KOPT-K1 (cell line): ENCODE data around the gene MTUS2.
"Not testable (repeated sequence)": the region's sequence is repeated elsewhere in the genome, so short reads cannot be mapped to it uniquely, and the experiment has no call there.

ENCODE experiments used
- H3K27ac ChIP-seq: fragments of 200-600 bp; sonication (generic); 2 replicates; pipeline ENCODE4 v1.5.1; 2016; ENCODE audit warnings: antibody characterized with exemption, mild to moderate bottlenecking, low read depth, low read length; ENCODE audit not compliant: poor library complexity, severe bottlenecking
- H3K36me3 ChIP-seq: fragments of 200-600 bp; sonication (generic); 2 replicates; pipeline ENCODE4 v1.5.1; 2017; ENCODE audit warnings: antibody characterized with exemption, mild to moderate bottlenecking, low read length, moderate library complexity; ENCODE audit not compliant: insufficient read depth
- H3K9me3 ChIP-seq: fragments of 200-600 bp; sonication (generic); 2 replicates; pipeline ENCODE4 v1.5.1; 2017; ENCODE audit warnings: antibody characterized with exemption, low read length, mild to moderate bottlenecking; ENCODE audit not compliant: insufficient read depth, poor library complexity, severe bottlenecking

MTUS2 gene

GRCh38 chr13:29379281-29379680 lies 559.1 kb downstream of the MTUS2 start:
- peaks cover 9% of the 10 kb centered on the region for H3K9me3 ChIP-seq
- H3K27ac ChIP-seq: no peak overlapping the region
- H3K36me3 ChIP-seq: no peaks in the 10 kb centered on the region

- Histone ChIP-seq H3K36me3 (no peaks in the 10 kb centered on the region), H3K27ac (no peak overlapping the region), H3K9me3 (peaks cover 9% of the 10 kb centered on the region)
These were observed 559.7 kb downstream of the MTUS2 start for GRCh38 chr13:29379865-29380264.

GRCh38 chr13:29382021-29382420 lies 561.9 kb downstream of the MTUS2 start:
- H3K36me3 ChIP-seq: no peaks in the 10 kb centered on the region
- H3K9me3 ChIP-seq: peaks cover 9% of the 10 kb centered on the region
- no peak overlapping the region for H3K27ac ChIP-seq

- H3K27ac ChIP-seq: no peak overlapping the region
- H3K36me3 ChIP-seq: no peaks in the 10 kb centered on the region
- H3K9me3 ChIP-seq: peaks cover 9% of the 10 kb centered on the region
These were observed 563.3 kb downstream of the MTUS2 start for GRCh38 chr13:29383476-29383875.

GRCh38 chr13:29384466-29384865 lies 564.3 kb downstream of the MTUS2 start:
- H3K36me3 ChIP-seq: no peaks in the 10 kb centered on the region
- no peak overlapping the region for H3K27ac ChIP-seq
- H3K9me3 ChIP-seq: peaks cover under 1% of the 10 kb centered on the region

GRCh38 chr13:29384871-29385270 lies 564.7 kb downstream of the MTUS2 start:
- H3K9me3 ChIP-seq: no peaks in the 10 kb centered on the region

GRCh38 chr13:29386246-29386645 lies 566.1 kb downstream of the MTUS2 start:
- no peaks in the 10 kb centered on the region for H3K36me3 ChIP-seq
- H3K27ac ChIP-seq: no peak overlapping the region
- H3K9me3 ChIP-seq: no peaks in the 10 kb centered on the region

More at GRCh38 chr13:29384871-29385270, 564.7 kb downstream of the MTUS2 start:
- no peak overlapping the region for H3K27ac ChIP-seq
- H3K36me3 ChIP-seq: no peaks in the 10 kb centered on the region

- H3K36me3 ChIP-seq, H3K27ac ChIP-seq, H3K9me3 ChIP-seq: not testable (repeated sequence)
These were observed 570.5 kb downstream of the MTUS2 start for GRCh38 chr13:29390598-29390997.

GRCh38 chr13:29396446-29396845 lies 576.3 kb downstream of the MTUS2 start:
- no peaks in the 10 kb centered on the region for H3K36me3 ChIP-seq
- no peaks in the 10 kb centered on the region for H3K9me3 ChIP-seq
- no peak overlapping the region for H3K27ac ChIP-seq

- H3K36me3 ChIP-seq: no peaks in the 10 kb centered on the region
- no peaks in the 10 kb centered on the region for H3K9me3 ChIP-seq
- H3K27ac ChIP-seq: no peak overlapping the region
These were observed 577.1 kb downstream of the MTUS2 start for GRCh38 chr13:29397265-29397664.

- Histone ChIP-seq H3K36me3 (no peaks in the 10 kb centered on the region), H3K9me3 (no peaks in the 10 kb centered on the region), H3K27ac (no peak overlapping the region)
These were observed 582.1 kb downstream of the MTUS2 start for GRCh38 chr13:29402166-29402636.

- no peak overlapping the region for H3K27ac ChIP-seq
- no peaks in the 10 kb centered on the region for H3K36me3 ChIP-seq
- no peaks in the 10 kb centered on the region for H3K9me3 ChIP-seq
These were observed 585.3 kb downstream of the MTUS2 start for GRCh38 chr13:29405401-29405800.

- Histone ChIP-seq H3K36me3 (no peaks in the 10 kb centered on the region), H3K27ac (no peak overlapping the region), H3K9me3 (no peaks in the 10 kb centered on the region)
These were observed 591.3 kb downstream of the MTUS2 start for GRCh38 chr13:29411481-29411880.

- Histone ChIP-seq H3K9me3 (no peaks in the 10 kb centered on the region), H3K27ac (no peak overlapping the region), H3K36me3 (no peaks in the 10 kb centered on the region)
These were observed 597.9 kb downstream of the MTUS2 start for GRCh38 chr13:29418026-29418425.

- Histone ChIP-seq H3K36me3 (no peaks in the 10 kb centered on the region), H3K9me3 (no peaks in the 10 kb centered on the region), H3K27ac (no peak overlapping the region)
These were observed 601.0 kb downstream of the MTUS2 start for GRCh38 chr13:29421118-29421517.

GRCh38 chr13:29422015-29422414 lies 601.9 kb downstream of the MTUS2 start:
- no peaks in the 10 kb centered on the region for H3K36me3 ChIP-seq
- H3K9me3 ChIP-seq: no peaks in the 10 kb centered on the region
- no peak overlapping the region for H3K27ac ChIP-seq

GRCh38 chr13:29423050-29423449 lies 602.9 kb downstream of the MTUS2 start:
- Histone ChIP-seq H3K9me3 (no peaks in the 10 kb centered on the region), H3K27ac (no peak overlapping the region), H3K36me3 (no peaks in the 10 kb centered on the region)
